ENCODE measurements around the gene RHNO1. TPM values are rescaled to one million over a fixed set of nuclear protein-coding genes. Genes with fewer than 3 reads are reported as not detected.
A peak's percentile ranks its signal among the peaks of the same experiment; 100 is the strongest.

The RHNO1 gene
- total and polyA plus RNA-seq, 2 of the 13 experiments (the other 11 are each of a cell fraction or from before 2014, with no cell fraction given) = 27.2 to 49.6 TPM

DNA sequence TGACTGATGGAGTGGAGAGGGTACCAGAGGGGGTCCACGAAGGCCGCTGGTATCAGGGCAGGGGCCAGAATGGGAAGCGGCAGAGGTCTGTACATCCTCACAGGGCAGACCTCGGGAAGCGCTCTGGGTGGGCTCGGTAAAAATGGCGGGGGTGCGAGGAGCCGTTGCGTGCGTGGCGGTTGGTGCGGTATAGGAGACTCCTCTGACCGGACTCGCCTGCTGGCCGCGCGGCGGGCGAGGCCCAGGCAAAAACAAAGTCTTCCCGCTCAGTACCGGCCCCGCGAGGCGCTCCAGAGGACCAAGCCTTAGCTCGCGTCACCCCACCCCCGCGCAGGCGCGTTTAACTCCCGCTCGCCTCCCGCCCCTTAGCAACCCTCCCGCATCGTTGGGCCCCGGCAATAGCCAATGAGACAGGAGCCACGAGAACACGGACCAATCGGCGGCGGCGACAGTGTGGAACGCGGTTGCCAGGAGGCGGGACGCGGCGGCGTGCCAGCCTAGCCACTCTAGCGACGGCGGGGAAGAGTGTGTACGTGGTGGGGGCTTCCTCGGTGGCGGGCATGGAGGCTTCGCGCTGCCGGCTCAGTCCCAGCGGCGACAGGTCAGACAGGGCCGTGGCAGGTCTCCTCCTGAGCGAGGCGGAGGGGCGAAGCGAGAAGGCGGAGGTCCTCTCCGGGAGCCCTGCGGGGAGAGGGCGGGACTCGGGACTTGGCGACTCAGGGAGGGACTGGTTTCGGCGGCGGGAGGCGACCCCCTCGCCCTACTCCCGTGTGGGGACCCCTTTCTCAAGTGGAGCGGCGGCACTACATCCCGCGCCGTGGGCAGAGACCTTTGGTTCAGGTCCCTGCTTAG is 13.6 kb downstream of the RHNO1 start, which contains the start of gene TULP3 (continued):
- TF ChIP-seq CREM (IDR thresholded peaks at IDR 0.05) (peak; percentile 35; the same call in 1 of the 2 replicates), CREM (CRISPR knock-in tag; IDR thresholded peaks at IDR 0.05) (no peak), KDM3A (CRISPR knock-in tag; IDR thresholded peaks at IDR 0.05; ENCODE audit: low read depth) (peak; percentile 55; the same call in 1 of the 2 replicates), ZBTB20 (CRISPR knock-in tag; IDR thresholded peaks at IDR 0.05; ENCODE audit: borderline replicate concordance, low read depth) (peak; percentile 61; the same call in 1 of the 2 replicates), HMG20A (CRISPR knock-in tag; IDR thresholded peaks at IDR 0.05; ENCODE audit: borderline replicate concordance) (no peak), PHB2 (IDR thresholded peaks at IDR 0.05; ENCODE audit: partially characterized antibody) (no peak), HMG20B (CRISPR knock-in tag; conservative IDR thresholded peaks at IDR 0.05) (no peak), ZNF253 (CRISPR knock-in tag; IDR thresholded peaks at IDR 0.05; ENCODE audit: borderline replicate concordance) (no peak), KLF12 (CRISPR knock-in tag; IDR thresholded peaks at IDR 0.05; ENCODE audit: borderline replicate concordance) (no peak), ARID2 (CRISPR knock-in tag; IDR thresholded peaks at IDR 0.05; ENCODE audit: borderline replicate concordance) (peak; percentile 87; the same call in 1 of the 2 replicates), NFE2 (CRISPR knock-in tag; IDR thresholded peaks at IDR 0.05) (no peak), FOXK1 (CRISPR knock-in tag; IDR thresholded peaks at IDR 0.05; ENCODE audit: borderline replicate concordance, low read depth) (0 out of 2 replicates have a peak, but pooled peaks have one; percentile 82), NCOA2 (CRISPR knock-in tag; IDR thresholded peaks at IDR 0.05) (peak; percentile 15), ZNF607 (CRISPR knock-in tag; IDR thresholded peaks at IDR 0.05; ENCODE audit: borderline replicate concordance) (peak; percentile 88)
- TF ChIP-seq, protein P1, sequence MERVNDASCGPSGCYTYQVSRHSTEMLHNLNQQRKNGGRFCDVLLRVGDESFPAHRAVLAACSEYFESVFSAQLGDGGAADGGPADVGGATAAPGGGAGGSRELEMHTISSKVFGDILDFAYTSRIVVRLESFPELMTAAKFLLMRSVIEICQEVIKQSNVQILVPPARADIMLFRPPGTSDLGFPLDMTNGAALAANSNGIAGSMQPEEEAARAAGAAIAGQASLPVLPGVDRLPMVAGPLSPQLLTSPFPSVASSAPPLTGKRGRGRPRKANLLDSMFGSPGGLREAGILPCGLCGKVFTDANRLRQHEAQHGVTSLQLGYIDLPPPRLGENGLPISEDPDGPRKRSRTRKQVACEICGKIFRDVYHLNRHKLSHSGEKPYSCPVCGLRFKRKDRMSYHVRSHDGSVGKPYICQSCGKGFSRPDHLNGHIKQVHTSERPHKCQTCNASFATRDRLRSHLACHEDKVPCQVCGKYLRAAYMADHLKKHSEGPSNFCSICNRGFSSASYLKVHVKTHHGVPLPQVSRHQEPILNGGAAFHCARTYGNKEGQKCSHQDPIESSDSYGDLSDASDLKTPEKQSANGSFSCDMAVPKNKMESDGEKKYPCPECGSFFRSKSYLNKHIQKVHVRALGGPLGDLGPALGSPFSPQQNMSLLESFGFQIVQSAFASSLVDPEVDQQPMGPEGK (CRISPR knock-in tag; IDR thresholded peaks at IDR 0.05) = peak; percentile 87
- TF ChIP-seq, protein P2, sequence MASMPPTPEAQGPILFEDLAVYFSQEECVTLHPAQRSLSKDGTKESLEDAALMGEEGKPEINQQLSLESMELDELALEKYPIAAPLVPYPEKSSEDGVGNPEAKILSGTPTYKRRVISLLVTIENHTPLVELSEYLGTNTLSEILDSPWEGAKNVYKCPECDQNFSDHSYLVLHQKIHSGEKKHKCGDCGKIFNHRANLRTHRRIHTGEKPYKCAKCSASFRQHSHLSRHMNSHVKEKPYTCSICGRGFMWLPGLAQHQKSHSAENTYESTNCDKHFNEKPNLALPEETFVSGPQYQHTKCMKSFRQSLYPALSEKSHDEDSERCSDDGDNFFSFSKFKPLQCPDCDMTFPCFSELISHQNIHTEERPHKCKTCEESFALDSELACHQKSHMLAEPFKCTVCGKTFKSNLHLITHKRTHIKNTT (CRISPR knock-in tag; IDR thresholded peaks at IDR 0.05) = no peak
- TF ChIP-seq, protein P3, sequence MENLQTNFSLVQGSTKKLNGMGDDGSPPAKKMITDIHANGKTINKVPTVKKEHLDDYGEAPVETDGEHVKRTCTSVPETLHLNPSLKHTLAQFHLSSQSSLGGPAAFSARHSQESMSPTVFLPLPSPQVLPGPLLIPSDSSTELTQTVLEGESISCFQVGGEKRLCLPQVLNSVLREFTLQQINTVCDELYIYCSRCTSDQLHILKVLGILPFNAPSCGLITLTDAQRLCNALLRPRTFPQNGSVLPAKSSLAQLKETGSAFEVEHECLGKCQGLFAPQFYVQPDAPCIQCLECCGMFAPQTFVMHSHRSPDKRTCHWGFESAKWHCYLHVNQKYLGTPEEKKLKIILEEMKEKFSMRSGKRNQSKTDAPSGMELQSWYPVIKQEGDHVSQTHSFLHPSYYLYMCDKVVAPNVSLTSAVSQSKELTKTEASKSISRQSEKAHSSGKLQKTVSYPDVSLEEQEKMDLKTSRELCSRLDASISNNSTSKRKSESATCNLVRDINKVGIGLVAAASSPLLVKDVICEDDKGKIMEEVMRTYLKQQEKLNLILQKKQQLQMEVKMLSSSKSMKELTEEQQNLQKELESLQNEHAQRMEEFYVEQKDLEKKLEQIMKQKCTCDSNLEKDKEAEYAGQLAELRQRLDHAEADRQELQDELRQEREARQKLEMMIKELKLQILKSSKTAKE (CRISPR knock-in tag; IDR thresholded peaks at IDR 0.05; ENCODE audit: borderline replicate concordance) = peak; percentile 65; the same call in 1 of the 2 replicates
- TF ChIP-seq, protein P4, sequence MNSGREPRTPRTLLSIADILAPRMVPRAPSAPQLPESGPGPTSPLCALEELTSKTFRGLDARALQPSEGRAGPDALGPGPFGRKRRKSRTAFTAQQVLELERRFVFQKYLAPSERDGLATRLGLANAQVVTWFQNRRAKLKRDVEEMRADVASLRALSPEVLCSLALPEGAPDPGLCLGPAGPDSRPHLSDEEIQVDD (CRISPR knock-in tag; IDR thresholded peaks at IDR 0.05; ENCODE audit: borderline replicate concordance) = peak; percentile 89; the same call in 1 of the 2 replicates
- TF ChIP-seq, protein P5, sequence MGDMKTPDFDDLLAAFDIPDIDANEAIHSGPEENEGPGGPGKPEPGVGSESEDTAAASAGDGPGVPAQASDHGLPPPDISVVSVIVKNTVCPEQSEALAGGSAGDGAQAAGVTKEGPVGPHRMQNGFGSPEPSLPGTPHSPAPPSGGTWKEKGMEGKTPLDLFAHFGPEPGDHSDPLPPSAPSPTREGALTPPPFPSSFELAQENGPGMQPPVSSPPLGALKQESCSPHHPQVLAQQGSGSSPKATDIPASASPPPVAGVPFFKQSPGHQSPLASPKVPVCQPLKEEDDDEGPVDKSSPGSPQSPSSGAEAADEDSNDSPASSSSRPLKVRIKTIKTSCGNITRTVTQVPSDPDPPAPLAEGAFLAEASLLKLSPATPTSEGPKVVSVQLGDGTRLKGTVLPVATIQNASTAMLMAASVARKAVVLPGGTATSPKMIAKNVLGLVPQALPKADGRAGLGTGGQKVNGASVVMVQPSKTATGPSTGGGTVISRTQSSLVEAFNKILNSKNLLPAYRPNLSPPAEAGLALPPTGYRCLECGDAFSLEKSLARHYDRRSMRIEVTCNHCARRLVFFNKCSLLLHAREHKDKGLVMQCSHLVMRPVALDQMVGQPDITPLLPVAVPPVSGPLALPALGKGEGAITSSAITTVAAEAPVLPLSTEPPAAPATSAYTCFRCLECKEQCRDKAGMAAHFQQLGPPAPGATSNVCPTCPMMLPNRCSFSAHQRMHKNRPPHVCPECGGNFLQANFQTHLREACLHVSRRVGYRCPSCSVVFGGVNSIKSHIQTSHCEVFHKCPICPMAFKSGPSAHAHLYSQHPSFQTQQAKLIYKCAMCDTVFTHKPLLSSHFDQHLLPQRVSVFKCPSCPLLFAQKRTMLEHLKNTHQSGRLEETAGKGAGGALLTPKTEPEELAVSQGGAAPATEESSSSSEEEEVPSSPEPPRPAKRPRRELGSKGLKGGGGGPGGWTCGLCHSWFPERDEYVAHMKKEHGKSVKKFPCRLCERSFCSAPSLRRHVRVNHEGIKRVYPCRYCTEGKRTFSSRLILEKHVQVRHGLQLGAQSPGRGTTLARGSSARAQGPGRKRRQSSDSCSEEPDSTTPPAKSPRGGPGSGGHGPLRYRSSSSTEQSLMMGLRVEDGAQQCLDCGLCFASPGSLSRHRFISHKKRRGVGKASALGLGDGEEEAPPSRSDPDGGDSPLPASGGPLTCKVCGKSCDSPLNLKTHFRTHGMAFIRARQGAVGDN (CRISPR knock-in tag; IDR thresholded peaks at IDR 0.05) = peak; percentile 100
